ENCODE measurements around the gene HIGD2A. TPM values are rescaled to one million over a fixed set of nuclear protein-coding genes. Genes with fewer than 3 reads are reported as not detected.

Gene HIGD2A
- total RNA-seq, 1 experiment from 2014 or later, result 121 TPM

GRCh38 chr5:176369934-176370711 lies 18.4 kb upstream of the HIGD2A start:
- DNase-seq (ENCODE audit: low read depth), result no peak

GRCh38 chr5:176371621-176372539 lies 16.7 kb upstream of the HIGD2A start:
- DNase-seq (ENCODE audit: low read depth), result no peak

- no peak for DNase-seq (ENCODE audit: low read depth)
These were observed 15.3 kb upstream of the HIGD2A start for GRCh38 chr5:176373100-176373818.

GRCh38 chr5:176379881-176380280 lies 8.7 kb upstream of the HIGD2A start:
- DNase-seq (ENCODE audit: low read depth), result no peak

GRCh38 chr5:176381423-176381822 lies 7.1 kb upstream of the HIGD2A start:
- DNase-seq (ENCODE audit: low read depth), result no peak

- DNase-seq (ENCODE audit: low read depth), result no peak
These were observed 6.6 kb upstream of the HIGD2A start for GRCh38 chr5:176381979-176382378.

GRCh38 chr5:176382721-176383120 lies 5.8 kb upstream of the HIGD2A start:
- no peak for DNase-seq (ENCODE audit: low read depth)

- DNase-seq (ENCODE audit: low read depth), result no peak
These were observed 5.2 kb upstream of the HIGD2A start for GRCh38 chr5:176383248-176383905.

GRCh38 chr5:176383961-176384360 lies 4.6 kb upstream of the HIGD2A start:
- no peak for DNase-seq (ENCODE audit: low read depth)

GRCh38 chr5:176384366-176384930 lies 4.1 kb upstream of the HIGD2A start:
- DNase-seq (ENCODE audit: low read depth), result no peak

- no peak for DNase-seq (ENCODE audit: low read depth)
These were observed 3.6 kb upstream of the HIGD2A start for GRCh38 chr5:176384991-176385390.

- no peak for DNase-seq (ENCODE audit: low read depth)
These were observed 2.1 kb upstream of the HIGD2A start for GRCh38 chr5:176386491-176386890.

- DNase-seq (ENCODE audit: low read depth), result no peak
These were observed 1.1 kb upstream of the HIGD2A start for GRCh38 chr5:176387384-176387925.

- DNase-seq (ENCODE audit: low read depth), result no peak
These were observed 528 bp upstream of the HIGD2A start for GRCh38 chr5:176388003-176388443.

GRCh38 chr5:176389135-176390123 lies 878 bp downstream of the HIGD2A start:
- no peak for DNase-seq (ENCODE audit: low read depth)

GRCh38 chr5:176391479-176391878 lies 2.9 kb downstream of the HIGD2A start:
- DNase-seq (ENCODE audit: low read depth), result no peak

GRCh38 chr5:176391999-176392398 lies 3.4 kb downstream of the HIGD2A start:
- DNase-seq (ENCODE audit: low read depth), result no peak

- DNase-seq (ENCODE audit: low read depth), result no peak
These were observed 4.0 kb downstream of the HIGD2A start for GRCh38 chr5:176392526-176392925.

- no peak for DNase-seq (ENCODE audit: low read depth)
These were observed 5.5 kb downstream of the HIGD2A start for GRCh38 chr5:176394096-176394495.
